Stomach smooth muscle (tissue), 2 donors: ENCODE data around the gene ZNF784.
"Not testable (repeated sequence)": the region's sequence is repeated elsewhere in the genome, so short reads cannot be mapped to it uniquely, and the experiment has no call there.

Experiments
- H3K27ac ChIP-seq: one replicate; pipeline ENCODE4 v1.7.0; 2013; ENCODE audit warnings: mild to moderate bottlenecking, low read length, inconsistent platforms
- H3K27me3 ChIP-seq, 2 donors: one replicate each; pipeline ENCODE4 v1.7.0; 2013; ENCODE audit warnings: low read length in 2 of 2; ENCODE audit not compliant: insufficient read depth in 2 of 2, control insufficient read depth in 1 of 2
- H3K36me3 ChIP-seq, 2 donors: one replicate each; pipeline ENCODE4 v1.7.0; 2013; ENCODE audit warnings: low read length in 2 of 2; ENCODE audit not compliant: control insufficient read depth in 2 of 2, insufficient read depth in 2 of 2
- H3K4me1 ChIP-seq: one replicate; pipeline ENCODE4 v1.7.0; 2013; ENCODE audit warnings: low read length; ENCODE audit not compliant: control insufficient read depth, insufficient read depth
- H3K4me3 ChIP-seq, 2 donors: one replicate each; pipeline ENCODE4 v1.7.0; 2013; ENCODE audit warnings: low read length in 2 of 2
- H3K9ac ChIP-seq, 2 donors: one replicate each; pipeline ENCODE4 v1.7.0; 2013; ENCODE audit warnings: low read length in 2 of 2, mild to moderate bottlenecking in 1 of 2
- H3K9me3 ChIP-seq, 2 donors: one replicate each; pipeline ENCODE4 v1.7.0; 2013; ENCODE audit warnings: low read length in 2 of 2; ENCODE audit not compliant: control insufficient read depth in 2 of 2
- donor health status: healthy.
- donor health status: Pancreatic carcinoma.

Gene ZNF784

GRCh38 chr19:55581823-55582223 lies 42.5 kb downstream of the ZNF784 start:
- Histone ChIP-seq H3K36me3 (peaks cover 4% of the 10 kb centered on the region in 2 donors), H3K9ac (no peak overlapping the region), H3K27ac (peak overlapping the region; percentile 75), H3K4me3 (peak overlapping the region in 1 of 2 donors; percentile 82), H3K27me3 (peaks cover 0 to 4% of the 10 kb centered on the region in 2 donors), H3K4me1 (peaks cover 30% of the 10 kb centered on the region), H3K9me3 (no peaks in the 10 kb centered on the region)

DNA sequence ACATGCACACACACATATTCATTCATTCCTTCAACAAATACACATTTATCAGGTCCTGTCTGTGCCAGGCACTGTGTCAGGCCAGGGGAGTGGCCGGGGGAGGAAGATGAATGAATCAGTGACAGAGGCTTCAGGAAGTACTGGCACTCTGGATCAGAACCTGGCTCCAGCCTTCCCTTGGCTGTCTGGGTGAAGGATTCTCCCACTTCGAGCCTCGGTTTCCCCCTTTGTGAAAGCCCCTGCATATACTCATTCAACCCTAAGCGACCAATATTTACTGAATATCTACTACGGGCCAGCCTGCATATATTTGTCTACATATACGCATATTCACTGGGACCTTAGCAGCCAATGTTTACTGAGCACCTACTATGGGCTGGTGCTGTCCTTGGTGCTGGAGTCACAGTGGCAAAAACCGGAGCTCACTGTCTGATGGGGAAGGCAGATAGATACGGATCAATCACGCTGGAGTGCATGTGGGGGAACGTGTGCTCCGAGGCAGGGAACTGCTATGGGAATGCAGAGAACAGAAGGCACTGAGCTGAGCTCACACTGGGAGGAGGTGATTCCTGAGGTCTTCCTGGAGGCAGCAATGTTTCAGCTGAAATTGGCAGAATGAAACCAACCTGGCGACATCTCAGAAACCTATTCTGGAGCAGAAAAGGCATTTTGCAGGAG lies 43.1 kb downstream of the ZNF784 start:
- H3K9ac ChIP-seq = peak overlapping the region; percentile 65 to 80
- peak overlapping the region; percentile 72 to 82 for H3K4me3 ChIP-seq
- peaks cover 0 to 2% of the 10 kb centered on the region in 2 donors for H3K27me3 ChIP-seq
- H3K27ac ChIP-seq = peak overlapping the region; percentile 75
- H3K4me1 ChIP-seq = peaks cover 25% of the 10 kb centered on the region
- peaks cover 4% of the 10 kb centered on the region in 2 donors for H3K36me3 ChIP-seq
- no peaks in the 10 kb centered on the region for H3K9me3 ChIP-seq

GRCh38 chr19:55580628-55581144 lies 43.7 kb downstream of the ZNF784 start, which contains the start of gene ZNF579:
TSS of gene ZNF579 (minus strand) at chr19:55580848. CDS start at chr19:55579639, 1,209 bp downstream.
- peak within 1 kb of the TSS; percentile 75 for H3K27ac ChIP-seq
- H3K4me3 ChIP-seq = peak within 1 kb of the TSS; percentile 72 to 82
- peaks cover 20% of the 10 kb centered on the region for H3K4me1 ChIP-seq
- H3K9ac ChIP-seq = peak within 1 kb of the TSS; percentile 65 to 80
- H3K9me3 ChIP-seq = no peaks in the 10 kb centered on the region
- H3K27me3 ChIP-seq = peaks cover 0 to 2% of the 10 kb centered on the region in 2 donors
- peaks cover 4% of the 10 kb centered on the region in 2 donors for H3K36me3 ChIP-seq

GRCh38 chr19:55579766-55580621 lies 44.4 kb downstream of the ZNF784 start:
- Histone ChIP-seq H3K27ac (peak overlapping the region; percentile 75), H3K9ac (peak overlapping the region; percentile 65 to 79), H3K4me1 (peaks cover 20% of the 10 kb centered on the region), H3K36me3 (peaks cover 4% of the 10 kb centered on the region in 2 donors), H3K27me3 (peaks cover 0 to 2% of the 10 kb centered on the region in 2 donors), H3K9me3 (no peaks in the 10 kb centered on the region), H3K4me3 (peak overlapping the region; percentile 72 to 82)

- Histone ChIP-seq H3K4me3 (peak overlapping the region; percentile 72 to 82), H3K27me3 (no peaks in the 10 kb centered on the region), H3K36me3 (peaks cover 4% of the 10 kb centered on the region in 2 donors), H3K4me1 (peaks cover 20% of the 10 kb centered on the region), H3K27ac (no peak overlapping the region), H3K9me3 (no peaks in the 10 kb centered on the region), H3K9ac (peak overlapping the region in 1 of 2 donors; percentile 65)
Measured at GRCh38 chr19:55578761-55579747, 45.3 kb downstream of the ZNF784 start.

- Histone ChIP-seq H3K4me1 (peaks cover 20% of the 10 kb centered on the region), H3K9ac (no peak overlapping the region), H3K27me3 (no peaks in the 10 kb centered on the region), H3K36me3 (peaks cover 4% of the 10 kb centered on the region in 2 donors), H3K4me3 (no peak overlapping the region), H3K9me3 (no peaks in the 10 kb centered on the region), H3K27ac (no peak overlapping the region)
Measured at GRCh38 chr19:55578031-55578760, 46.2 kb downstream of the ZNF784 start.

- Histone ChIP-seq H3K9ac (no peak overlapping the region), H3K4me3 (no peak overlapping the region), H3K36me3 (peaks cover 4% of the 10 kb centered on the region in 2 donors), H3K4me1 (peaks cover 16% of the 10 kb centered on the region), H3K27me3 (no peaks in the 10 kb centered on the region), H3K27ac (no peak overlapping the region), H3K9me3 (no peaks in the 10 kb centered on the region)
Measured at GRCh38 chr19:55576746-55577145, 47.6 kb downstream of the ZNF784 start.

GRCh38 chr19:55573929-55574328 lies 50.4 kb downstream of the ZNF784 start:
- not testable (repeated sequence) for H3K9me3 ChIP-seq, H3K27ac ChIP-seq, H3K27me3 ChIP-seq, H3K9ac ChIP-seq, H3K4me1 ChIP-seq, H3K4me3 ChIP-seq, H3K36me3 ChIP-seq
